ENCODE data around the gene CDCA5.

The CDCA5 gene

GRCh38 chr11:65089621-65090020 lies 5.8 kb upstream of the CDCA5 start:
- no peak overlapping the region for H3K4me3 ChIP-seq (ENCODE audit: low read depth, low read length)
- no peak for TF ChIP-seq CTCF (IDR thresholded peaks at IDR 0.05; ENCODE audit: insufficient read depth, low read depth, low read length, missing control alignments)
- no peak for DNase-seq (ENCODE audit: low read depth)

GRCh38 chr11:65087827-65088226 lies 4.0 kb upstream of the CDCA5 start:
- no peak for DNase-seq (ENCODE audit: low read depth)
- H3K4me3 ChIP-seq (ENCODE audit: low read depth, low read length): no peak overlapping the region
- TF ChIP-seq CTCF (IDR thresholded peaks at IDR 0.05; ENCODE audit: insufficient read depth, low read depth, low read length, missing control alignments): no peak

GRCh38 chr11:65087216-65087615 lies 3.4 kb upstream of the CDCA5 start:
- DNase-seq (ENCODE audit: low read depth): no peak
- TF ChIP-seq CTCF (IDR thresholded peaks at IDR 0.05; ENCODE audit: insufficient read depth, low read depth, low read length, missing control alignments): no peak
- no peak overlapping the region for H3K4me3 ChIP-seq (ENCODE audit: low read depth, low read length)

GRCh38 chr11:65086809-65087208 lies 3.0 kb upstream of the CDCA5 start:
- H3K4me3 ChIP-seq (ENCODE audit: low read depth, low read length): no peak overlapping the region
- TF ChIP-seq CTCF (IDR thresholded peaks at IDR 0.05; ENCODE audit: insufficient read depth, low read depth, low read length, missing control alignments): no peak
- no peak for DNase-seq (ENCODE audit: low read depth)

GRCh38 chr11:65085446-65085845 lies 1.6 kb upstream of the CDCA5 start:
- DNase-seq (ENCODE audit: low read depth): no peak
- no peak overlapping the region for H3K4me3 ChIP-seq (ENCODE audit: low read depth, low read length)
- TF ChIP-seq CTCF (IDR thresholded peaks at IDR 0.05; ENCODE audit: insufficient read depth, low read depth, low read length, missing control alignments): no peak

- TF ChIP-seq CTCF (IDR thresholded peaks at IDR 0.05; ENCODE audit: insufficient read depth, low read depth, low read length, missing control alignments): no peak
- DNase-seq (ENCODE audit: low read depth): no peak
- H3K4me3 ChIP-seq (ENCODE audit: low read depth, low read length): peak overlapping the region; percentile 83
Observed at GRCh38 chr11:65084598-65085375, 947 bp upstream of the CDCA5 start.

Data from GM12865 (cell line).